CD4-positive, alpha-beta T cell treated with Interleukin-4 for 1 hour (primary cell): Measurements from ENCODE around the gene ARPC1A.

Experiments used
- DNase-seq, 2 donors: peaks; one replicate each; pipeline ENCODE4 v3.0.0-alpha.2; 2020 to 2022

ARPC1A gene

GRCh38 chr7:99410635-99411034 is 84.9 kb downstream of the ARPC1A start:
- no peak for DNase-seq

- DNase-seq, result peak; percentile 39 to 43
Measured at GRCh38 chr7:99415513-99416127, 89.9 kb downstream of the ARPC1A start.
